ENCODE results near the gene SH3BGRL2.

DNA sequence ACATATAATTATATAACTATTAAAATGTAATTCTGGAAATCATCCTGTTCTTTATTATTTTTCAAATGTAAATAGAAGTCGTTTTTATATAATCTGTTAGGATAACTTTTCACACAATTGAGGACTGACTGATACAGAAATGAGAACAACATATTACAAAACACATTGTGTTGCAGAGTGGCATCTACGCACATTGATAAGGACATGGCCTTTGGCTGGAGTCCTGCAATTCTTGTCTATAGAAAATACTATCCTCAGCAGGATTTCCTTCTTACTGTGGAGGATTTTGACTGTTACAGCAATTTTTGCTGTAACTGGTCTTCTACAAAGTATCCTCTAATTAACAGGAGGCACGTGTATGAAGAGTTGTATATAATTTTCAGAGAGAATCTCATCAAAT lies 19.8 kb downstream of the SH3BGRL2 start:
- TF ChIP-seq EZH2phosphoT487 (IDR thresholded peaks at IDR 0.05; ENCODE audit: borderline replicate concordance, low read length) (no peak), CTCF (conservative IDR thresholded peaks at IDR 0.05; ENCODE audit: low read depth, low read length) (no peak), EZH2 (IDR thresholded peaks at IDR 0.05; ENCODE audit: low read length, unreplicated experiment) (no peak)

Data from PC-3 (cell line).